ENCODE data around the gene AQP12B.
"Not testable (repeated sequence)": the region's sequence is repeated elsewhere in the genome, so short reads cannot be mapped to it uniquely, and the experiment has no call there.

The AQP12B gene, protein sequence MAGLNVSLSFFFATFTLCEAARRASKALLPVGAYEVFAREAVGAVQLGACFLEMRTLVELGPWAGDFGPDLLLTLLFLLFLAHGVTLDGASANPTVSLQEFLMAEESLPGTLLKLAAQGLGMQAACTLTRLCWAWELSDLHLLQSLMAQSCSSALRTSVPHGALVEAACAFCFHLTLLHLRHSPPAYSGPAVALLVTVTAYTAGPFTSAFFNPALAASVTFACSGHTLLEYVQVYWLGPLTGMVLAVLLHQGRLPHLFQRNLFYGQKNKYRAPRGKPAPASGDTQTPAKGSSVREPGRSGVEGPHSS

DNA sequence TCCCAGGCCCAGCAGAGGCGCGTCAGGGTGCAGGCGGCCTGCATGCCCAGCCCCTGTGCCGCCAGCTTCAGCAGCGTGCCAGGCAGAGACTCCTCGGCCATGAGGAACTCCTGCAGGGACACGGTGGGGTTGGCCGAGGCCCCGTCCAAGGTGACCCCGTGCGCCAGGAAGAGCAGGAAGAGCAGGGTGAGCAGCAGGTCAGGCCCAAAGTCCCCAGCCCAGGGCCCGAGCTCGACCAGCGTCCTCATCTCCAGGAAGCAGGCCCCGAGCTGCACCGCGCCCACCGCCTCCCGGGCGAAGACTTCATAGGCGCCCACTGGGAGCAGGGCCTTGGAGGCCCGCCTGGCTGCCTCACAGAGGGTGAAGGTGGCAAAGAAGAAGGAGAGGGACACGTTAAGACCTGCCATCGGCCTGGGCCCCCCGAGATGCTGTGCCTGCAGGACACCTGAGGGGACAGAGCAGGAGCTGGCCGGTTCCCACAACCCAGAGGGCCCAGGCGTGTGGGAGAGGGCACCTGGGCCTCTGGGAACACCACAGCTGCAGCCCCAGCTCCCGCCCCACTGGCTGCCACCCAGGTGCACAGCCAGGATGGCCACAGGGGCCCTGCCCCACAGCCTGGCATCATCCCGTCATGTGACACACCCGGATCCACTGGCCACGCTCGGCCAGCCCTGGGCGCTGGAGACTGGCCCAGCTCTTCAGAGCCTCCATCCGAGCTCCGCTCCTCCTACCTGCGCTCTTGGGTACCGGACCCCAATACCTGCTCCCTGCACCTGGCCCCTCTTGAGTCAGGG, at the start of gene AQP12B:
Gene AQP12B (minus strand): TSS at position 455 of the 794 bp plus-strand sequence. CDS start 48 bp downstream, at position 407.
- H3K79me2 ChIP-seq (ENCODE audit: insufficient read depth, low read length); H3K4me1 ChIP-seq (ENCODE audit: insufficient read depth, low read length); H3K4me3 ChIP-seq (ENCODE audit: low read depth in 1 of 2, low read length in 2 of 2); ATAC-seq (ENCODE audit: insufficient read depth, low read depth); H3K27ac ChIP-seq (ENCODE audit: low read length); H3K9me3 ChIP-seq (ENCODE audit: insufficient read depth, low read length, severe bottlenecking); DNase-seq; H4K20me1 ChIP-seq (ENCODE audit: insufficient read depth, low read length); H3K36me3 ChIP-seq (ENCODE audit: insufficient read depth, low read length); H2AFZ ChIP-seq (ENCODE audit: low read depth, low read length); H3K9ac ChIP-seq (ENCODE audit: low read depth, low read length); H3K4me2 ChIP-seq (ENCODE audit: insufficient read depth, low read length): not testable (repeated sequence)
- peaks cover 10% of the 10 kb centered on the region for H3K27me3 ChIP-seq (ENCODE audit: insufficient read depth, low read length, poor library complexity)

DNA sequence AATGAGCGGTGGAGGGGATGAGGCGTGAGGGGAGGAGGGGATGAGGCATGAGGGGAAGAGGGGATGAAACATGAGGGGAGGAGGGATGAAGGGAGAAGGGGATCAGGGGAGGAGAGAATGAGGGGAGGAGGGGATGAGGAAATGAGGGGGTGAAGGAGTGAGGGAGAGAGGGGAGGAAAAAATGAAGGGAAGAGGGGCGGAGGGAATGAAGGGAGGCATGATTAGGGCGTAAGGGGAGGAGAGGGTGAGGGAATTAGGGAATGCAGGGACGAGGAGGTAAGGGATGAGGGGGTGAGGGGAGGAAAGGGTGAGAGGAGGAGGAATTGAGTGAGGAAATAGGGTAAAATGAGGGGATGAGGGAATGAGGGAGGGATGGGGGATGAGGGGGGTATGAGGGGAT, 49.5 kb upstream of the AQP12B start:
- Histone ChIP-seq H2AFZ (ENCODE audit: low read depth, low read length) (no peak overlapping the region), H3K36me3 (ENCODE audit: insufficient read depth, low read length) (no peaks in the 10 kb centered on the region), H3K4me3 (ENCODE audit: low read depth in 1 of 2, low read length in 2 of 2) (no peak overlapping the region), H3K79me2 (ENCODE audit: insufficient read depth, low read length) (no peaks in the 10 kb centered on the region), H3K9ac (ENCODE audit: low read depth, low read length) (no peak overlapping the region), H3K4me1 (ENCODE audit: insufficient read depth, low read length) (no peaks in the 10 kb centered on the region), H3K4me2 (ENCODE audit: insufficient read depth, low read length) (no peak overlapping the region), H4K20me1 (ENCODE audit: insufficient read depth, low read length) (peaks cover 29% of the 10 kb centered on the region), H3K27ac (ENCODE audit: low read length) (no peak overlapping the region), H3K27me3 (ENCODE audit: insufficient read depth, low read length, poor library complexity) (peaks cover 3% of the 10 kb centered on the region), H3K9me3 (ENCODE audit: insufficient read depth, low read length, severe bottlenecking) (no peaks in the 10 kb centered on the region)
- TF ChIP-seq, protein P1, sequence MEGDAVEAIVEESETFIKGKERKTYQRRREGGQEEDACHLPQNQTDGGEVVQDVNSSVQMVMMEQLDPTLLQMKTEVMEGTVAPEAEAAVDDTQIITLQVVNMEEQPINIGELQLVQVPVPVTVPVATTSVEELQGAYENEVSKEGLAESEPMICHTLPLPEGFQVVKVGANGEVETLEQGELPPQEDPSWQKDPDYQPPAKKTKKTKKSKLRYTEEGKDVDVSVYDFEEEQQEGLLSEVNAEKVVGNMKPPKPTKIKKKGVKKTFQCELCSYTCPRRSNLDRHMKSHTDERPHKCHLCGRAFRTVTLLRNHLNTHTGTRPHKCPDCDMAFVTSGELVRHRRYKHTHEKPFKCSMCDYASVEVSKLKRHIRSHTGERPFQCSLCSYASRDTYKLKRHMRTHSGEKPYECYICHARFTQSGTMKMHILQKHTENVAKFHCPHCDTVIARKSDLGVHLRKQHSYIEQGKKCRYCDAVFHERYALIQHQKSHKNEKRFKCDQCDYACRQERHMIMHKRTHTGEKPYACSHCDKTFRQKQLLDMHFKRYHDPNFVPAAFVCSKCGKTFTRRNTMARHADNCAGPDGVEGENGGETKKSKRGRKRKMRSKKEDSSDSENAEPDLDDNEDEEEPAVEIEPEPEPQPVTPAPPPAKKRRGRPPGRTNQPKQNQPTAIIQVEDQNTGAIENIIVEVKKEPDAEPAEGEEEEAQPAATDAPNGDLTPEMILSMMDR (IDR thresholded peaks at IDR 0.05; ENCODE audit: borderline replicate concordance, extremely low read depth, low read length, poor library complexity, severe bottlenecking) = no peak
- no peak for TF ChIP-seq EZH2 (IDR thresholded peaks at IDR 0.05; ENCODE audit: borderline replicate concordance, low read depth, low read length, severe bottlenecking)
- DNase-seq = no peak
- no peak for ATAC-seq (ENCODE audit: insufficient read depth, low read depth)

DNA sequence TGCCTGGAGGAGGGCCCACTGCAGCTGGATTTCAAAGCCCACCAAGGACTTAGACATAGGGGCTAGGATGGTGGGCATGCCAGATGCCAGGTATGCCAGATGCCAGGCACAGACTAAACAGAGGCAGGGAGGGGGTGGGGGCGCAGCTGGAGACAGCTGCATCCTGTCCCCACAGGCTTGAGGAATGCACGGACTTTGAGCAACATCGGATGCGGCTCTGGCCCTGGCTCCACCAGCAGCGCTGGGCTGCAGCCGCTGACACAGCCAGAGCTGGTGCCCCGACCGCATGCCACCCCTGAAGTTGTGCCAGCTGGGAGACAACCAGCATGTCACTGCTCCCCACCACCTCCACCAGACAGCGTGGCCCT, 48.5 kb upstream of the AQP12B start:
- no peak overlapping the region for H3K27ac ChIP-seq (ENCODE audit: low read length)
- no peak for DNase-seq
- no peaks in the 10 kb centered on the region for H3K36me3 ChIP-seq (ENCODE audit: insufficient read depth, low read length)
- H3K27me3 ChIP-seq (ENCODE audit: insufficient read depth, low read length, poor library complexity) = peaks cover 3% of the 10 kb centered on the region
- TF ChIP-seq EZH2 (IDR thresholded peaks at IDR 0.05; ENCODE audit: borderline replicate concordance, low read depth, low read length, severe bottlenecking) = no peak
- TF ChIP-seq, protein P1 (IDR thresholded peaks at IDR 0.05; ENCODE audit: borderline replicate concordance, extremely low read depth, low read length, poor library complexity, severe bottlenecking) = no peak
- ATAC-seq (ENCODE audit: insufficient read depth, low read depth) = no peak
- H3K79me2 ChIP-seq (ENCODE audit: insufficient read depth, low read length) = no peaks in the 10 kb centered on the region
- no peak overlapping the region for H2AFZ ChIP-seq (ENCODE audit: low read depth, low read length)
- peaks cover 29% of the 10 kb centered on the region for H4K20me1 ChIP-seq (ENCODE audit: insufficient read depth, low read length)
- H3K9me3 ChIP-seq (ENCODE audit: insufficient read depth, low read length, severe bottlenecking) = no peaks in the 10 kb centered on the region
- H3K4me3 ChIP-seq (ENCODE audit: low read depth in 1 of 2, low read length in 2 of 2) = no peak overlapping the region
- no peak overlapping the region for H3K4me2 ChIP-seq (ENCODE audit: insufficient read depth, low read length)
- no peak overlapping the region for H3K9ac ChIP-seq (ENCODE audit: low read depth, low read length)
- H3K4me1 ChIP-seq (ENCODE audit: insufficient read depth, low read length) = no peaks in the 10 kb centered on the region

DNA sequence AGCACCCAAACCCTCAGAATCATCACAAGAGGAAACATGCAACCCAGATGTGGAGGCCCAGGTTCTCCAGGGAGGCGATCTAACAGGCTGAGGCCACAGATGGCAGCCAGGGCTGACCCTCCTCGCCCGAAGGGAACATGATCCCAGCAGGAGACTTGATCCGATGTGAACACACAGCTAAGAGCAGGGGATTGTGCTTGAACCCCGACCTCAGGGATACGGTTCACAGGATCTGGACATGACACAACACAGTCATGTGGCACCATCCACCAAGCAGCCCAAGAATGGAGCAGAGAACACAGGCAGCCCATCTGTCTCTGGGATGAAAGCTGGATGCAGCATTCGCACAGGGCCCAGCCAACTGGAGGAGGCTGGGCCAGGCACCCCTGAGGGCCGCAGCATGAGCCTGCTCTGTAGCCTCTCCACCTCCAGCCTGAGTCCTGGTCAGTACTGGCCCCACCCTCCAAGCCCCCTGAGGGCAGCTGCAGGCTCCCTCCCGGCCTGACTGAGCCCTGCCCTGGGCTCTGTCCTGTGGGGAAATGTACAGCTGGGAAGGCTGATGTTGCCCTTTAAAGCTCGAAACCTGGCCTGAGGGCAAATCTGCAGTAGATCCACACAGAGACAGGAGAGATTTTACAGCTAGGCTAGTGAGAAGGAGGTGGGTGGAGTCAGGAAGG, 48.0 kb upstream of the AQP12B start:
- TF ChIP-seq, protein P1 (IDR thresholded peaks at IDR 0.05; ENCODE audit: borderline replicate concordance, extremely low read depth, low read length, poor library complexity, severe bottlenecking) = no peak
- no peak for TF ChIP-seq EZH2 (IDR thresholded peaks at IDR 0.05; ENCODE audit: borderline replicate concordance, low read depth, low read length, severe bottlenecking)
- Histone ChIP-seq H3K4me3 (ENCODE audit: low read depth in 1 of 2, low read length in 2 of 2) (no peak overlapping the region), H3K27me3 (ENCODE audit: insufficient read depth, low read length, poor library complexity) (peaks cover 3% of the 10 kb centered on the region), H3K36me3 (ENCODE audit: insufficient read depth, low read length) (no peaks in the 10 kb centered on the region), H3K4me2 (ENCODE audit: insufficient read depth, low read length) (no peak overlapping the region), H3K27ac (ENCODE audit: low read length) (no peak overlapping the region), H3K79me2 (ENCODE audit: insufficient read depth, low read length) (no peaks in the 10 kb centered on the region), H3K4me1 (ENCODE audit: insufficient read depth, low read length) (no peaks in the 10 kb centered on the region), H2AFZ (ENCODE audit: low read depth, low read length) (no peak overlapping the region), H4K20me1 (ENCODE audit: insufficient read depth, low read length) (peaks cover 29% of the 10 kb centered on the region), H3K9ac (ENCODE audit: low read depth, low read length) (no peak overlapping the region), H3K9me3 (ENCODE audit: insufficient read depth, low read length, severe bottlenecking) (no peaks in the 10 kb centered on the region)
- DNase-seq = no peak
- ATAC-seq (ENCODE audit: insufficient read depth, low read depth) = no peak
